NAMALWA (cell line): ENCODE results near the gene PSMD5.
A peak's percentile ranks its signal among the peaks of the same experiment; 100 is the strongest.

Experiments used
- DNase-seq: peaks from one replicate; pipeline ENCODE4 v3.0.0-alpha.2; 2015; ENCODE audit warnings: low spot score

Gene PSMD5

DNA sequence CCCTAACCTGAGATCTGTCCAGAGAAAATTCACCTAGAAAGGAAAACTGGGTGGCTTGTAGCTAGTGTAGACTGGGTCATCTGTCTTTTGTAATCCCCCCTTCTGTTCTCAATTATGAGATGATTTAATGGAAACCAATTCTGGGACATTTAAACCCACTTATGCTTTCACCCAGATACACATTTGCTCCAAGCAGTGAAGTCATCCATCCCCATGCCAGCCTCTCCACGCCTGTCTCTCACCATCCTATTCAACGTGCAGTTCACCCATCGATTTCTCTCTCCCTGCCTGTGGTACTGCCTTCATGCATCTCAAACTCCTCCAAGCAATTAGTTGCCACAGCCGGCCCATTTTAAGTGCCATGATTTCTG lies 32.5 kb upstream of the PSMD5 start:
- DNase-seq: no peak

DNA sequence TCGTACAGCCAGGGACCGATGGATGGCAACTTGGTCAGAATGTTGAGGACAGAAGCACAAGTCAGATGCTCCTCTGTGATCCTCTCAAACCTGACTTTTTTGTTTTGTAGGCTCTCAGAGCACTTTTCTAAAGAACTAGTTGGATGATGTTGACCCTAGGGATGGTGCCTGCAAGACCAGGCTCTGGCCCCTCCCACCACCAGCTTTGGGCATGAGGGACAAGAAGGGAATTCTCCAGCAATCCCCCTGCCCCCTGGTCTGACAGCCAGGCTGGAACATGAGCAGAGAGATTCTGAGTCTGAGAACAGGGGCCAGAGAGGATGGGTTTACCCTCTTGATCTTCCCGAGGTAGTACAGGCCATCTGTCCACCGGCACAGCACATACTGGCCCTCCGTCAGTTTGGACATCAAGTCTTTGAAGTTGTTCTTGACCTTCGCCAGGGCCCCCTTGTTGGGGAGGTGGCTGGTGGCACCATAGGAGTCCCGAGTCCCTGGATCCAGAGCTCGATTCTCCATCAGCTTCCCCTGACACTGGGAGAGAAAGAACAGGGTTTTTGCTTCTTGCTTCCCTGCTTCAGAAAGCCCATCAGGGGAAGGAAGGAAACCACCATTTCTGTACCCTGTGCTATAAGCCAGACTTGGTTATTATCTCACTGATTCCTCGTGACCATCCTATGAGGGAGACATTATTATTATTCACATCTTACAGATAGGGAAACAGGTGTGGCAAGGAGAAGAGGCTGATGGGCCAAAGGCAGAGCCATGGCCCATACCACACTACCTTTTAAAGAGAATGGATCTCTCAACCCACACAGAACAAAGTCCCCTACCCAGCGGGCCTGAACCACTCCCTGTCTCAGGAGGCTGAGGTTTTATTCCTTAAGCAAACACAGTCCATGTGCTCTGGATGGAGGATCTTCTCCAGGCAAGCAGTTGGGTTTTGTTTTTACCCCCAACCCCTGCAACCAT lies 31.8 kb upstream of the PSMD5 start:
- DNase-seq: no peak

- DNase-seq: no peak
These were observed 30.8 kb upstream of the PSMD5 start for GRCh38 chr9:120873512-120873911.

DNA sequence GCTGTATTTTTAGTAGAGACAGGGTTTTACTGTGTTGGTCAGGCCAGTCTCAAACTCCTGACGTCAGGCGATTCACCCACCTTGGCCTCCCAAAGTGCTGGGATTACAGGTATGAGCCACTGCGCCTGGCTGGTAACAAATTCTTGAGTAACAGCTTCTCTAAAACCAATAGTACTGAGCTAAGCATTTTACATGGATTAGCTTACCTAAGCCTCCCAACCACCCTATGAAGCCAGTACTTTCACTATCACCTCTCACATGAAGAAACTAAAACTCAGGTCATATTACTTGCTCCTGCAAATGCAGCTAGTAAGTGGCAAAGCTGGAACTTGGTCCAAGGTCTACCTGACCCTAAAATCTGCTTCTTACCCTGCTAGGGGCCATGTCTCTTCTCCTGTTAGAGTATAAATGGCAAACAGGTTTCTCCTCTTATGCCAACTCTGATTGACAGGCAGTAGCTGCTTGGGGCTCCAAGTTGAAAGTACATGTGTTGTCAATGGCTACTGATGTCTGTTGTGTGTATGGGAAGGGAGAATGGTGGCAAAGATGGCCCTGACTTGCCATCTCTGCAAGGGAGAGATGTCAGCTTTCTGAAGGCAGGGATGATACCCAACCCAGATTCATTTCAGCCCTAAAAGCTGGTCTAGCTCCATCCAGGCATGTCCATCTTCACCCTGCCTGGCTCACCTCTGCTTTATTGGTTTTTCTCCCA lies 30.2 kb upstream of the PSMD5 start:
- no peak for DNase-seq

DNA sequence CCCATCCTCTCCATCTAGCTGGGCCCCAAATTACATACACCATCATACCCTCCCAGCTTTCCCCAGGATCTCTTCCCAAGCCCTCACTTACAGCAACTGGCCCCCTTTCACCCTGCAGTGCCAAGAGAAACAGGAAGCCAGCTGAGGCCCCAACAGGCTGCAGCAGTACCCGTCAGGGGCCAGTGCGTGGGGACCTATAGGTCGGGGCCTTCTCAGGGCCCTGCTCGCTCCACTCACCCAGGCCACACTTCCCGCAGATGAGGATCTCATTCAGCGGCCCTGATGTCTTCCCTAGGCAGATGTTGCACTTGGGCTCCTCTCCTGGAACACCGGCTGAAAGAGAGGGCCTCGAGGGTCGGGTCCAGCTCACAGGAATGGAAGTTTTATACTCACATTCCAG lies 27.5 kb upstream of the PSMD5 start:
- no peak for DNase-seq

DNA sequence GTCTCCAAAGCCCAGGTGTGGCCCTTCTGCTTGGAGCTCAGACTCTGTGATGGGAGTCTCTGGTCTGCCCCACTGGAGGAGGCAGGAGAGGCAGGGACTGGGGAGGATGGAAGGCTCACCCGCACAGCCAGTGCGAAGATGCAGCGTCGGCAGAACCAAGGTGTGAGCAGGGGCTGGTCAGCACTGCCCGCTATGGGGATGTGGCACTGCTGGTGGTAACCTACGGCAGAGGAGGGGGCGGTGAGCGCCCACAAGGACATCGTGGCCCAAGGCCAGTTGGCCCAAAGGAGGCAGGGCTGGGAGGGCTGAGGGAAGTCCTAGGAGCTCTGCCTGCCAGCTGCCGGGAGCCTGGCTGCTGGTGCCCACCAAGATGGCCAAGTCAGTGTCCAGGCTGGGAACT lies 27.0 kb upstream of the PSMD5 start:
- DNase-seq: no peak

GRCh38 chr9:120869360-120869687 lies 26.6 kb upstream of the PSMD5 start:
- no peak for DNase-seq

- DNase-seq: peak; percentile 98
These were observed 26.1 kb upstream of the PSMD5 start for GRCh38 chr9:120868676-120869359.

DNA sequence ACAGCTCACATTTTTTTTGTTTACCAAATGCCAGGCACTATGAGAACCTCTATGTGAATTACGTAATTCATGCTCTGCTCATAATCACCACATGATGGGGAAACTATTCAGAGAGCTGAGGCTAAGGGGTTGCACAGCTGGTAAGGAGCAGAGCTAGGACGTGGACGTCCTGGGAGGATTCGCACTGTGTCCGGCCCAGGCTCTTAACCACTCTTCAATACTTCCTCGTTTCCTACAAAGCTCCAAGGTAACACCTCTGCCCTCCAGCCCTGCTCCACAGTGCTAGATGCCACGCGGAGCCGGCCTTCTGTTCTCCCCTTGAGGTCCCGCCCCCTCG lies 25.6 kb upstream of the PSMD5 start:
- DNase-seq: no peak

GRCh38 chr9:120867676-120868338 lies 25.1 kb upstream of the PSMD5 start:
- no peak for DNase-seq

DNA sequence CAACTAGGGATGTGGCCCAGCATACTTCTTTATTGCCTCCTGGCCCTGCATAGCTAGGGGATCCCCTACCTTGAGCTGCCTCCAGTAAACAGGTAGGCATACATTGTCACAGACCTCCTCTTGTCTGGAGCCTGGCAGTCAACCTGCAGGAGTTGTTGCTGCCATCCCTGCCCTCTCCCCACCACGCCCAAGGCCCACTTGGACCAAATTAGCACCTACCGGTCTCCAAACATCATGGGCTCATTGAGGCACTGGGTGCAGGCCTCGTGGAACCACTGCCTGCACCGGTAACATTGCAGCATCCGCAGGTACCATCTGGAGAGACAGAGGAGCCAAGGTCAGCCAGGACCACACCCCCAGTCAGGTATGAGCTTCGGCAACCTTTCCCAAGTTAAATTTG lies 23.9 kb upstream of the PSMD5 start:
- no peak for DNase-seq

DNA sequence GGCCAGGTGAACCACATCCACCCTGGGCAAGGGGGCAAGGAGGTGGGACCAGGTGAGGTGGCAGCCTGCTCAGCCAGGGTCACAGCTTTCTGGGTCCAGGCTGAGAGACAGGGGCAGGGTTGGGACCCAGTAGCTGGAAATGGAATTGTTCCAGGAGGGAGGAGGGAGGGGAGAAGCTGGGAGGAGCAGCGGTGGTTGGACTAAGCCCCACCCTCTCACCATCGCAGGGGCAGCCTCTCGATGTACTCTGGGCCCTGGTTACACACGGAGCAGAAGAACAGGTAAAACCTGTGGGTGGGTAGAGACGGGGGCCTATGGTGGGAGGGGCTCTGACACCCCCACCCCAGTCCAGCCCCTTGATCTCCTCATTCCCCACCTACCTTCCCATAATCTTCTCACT lies 23.1 kb upstream of the PSMD5 start:
- no peak for DNase-seq

DNA sequence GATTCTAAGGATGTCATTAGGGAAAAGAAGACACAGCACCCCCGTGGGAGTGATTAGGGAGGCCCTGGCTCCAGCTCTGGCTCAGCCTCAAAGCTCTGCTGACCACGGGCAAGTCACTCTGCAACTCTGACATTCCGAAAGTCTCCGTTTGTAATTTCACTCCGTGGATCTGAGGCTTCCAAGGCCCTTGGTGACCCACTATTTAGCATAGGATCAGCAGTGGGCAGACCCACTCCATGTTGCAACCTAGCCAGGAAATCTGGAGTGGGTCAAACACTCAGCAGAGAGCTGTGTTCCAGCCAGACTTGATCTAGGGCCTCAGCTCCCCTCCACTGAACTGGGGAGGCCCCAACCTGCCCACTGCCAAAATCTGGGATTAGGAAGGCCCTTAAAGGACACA lies 22.5 kb upstream of the PSMD5 start:
- no peak for DNase-seq

DNA sequence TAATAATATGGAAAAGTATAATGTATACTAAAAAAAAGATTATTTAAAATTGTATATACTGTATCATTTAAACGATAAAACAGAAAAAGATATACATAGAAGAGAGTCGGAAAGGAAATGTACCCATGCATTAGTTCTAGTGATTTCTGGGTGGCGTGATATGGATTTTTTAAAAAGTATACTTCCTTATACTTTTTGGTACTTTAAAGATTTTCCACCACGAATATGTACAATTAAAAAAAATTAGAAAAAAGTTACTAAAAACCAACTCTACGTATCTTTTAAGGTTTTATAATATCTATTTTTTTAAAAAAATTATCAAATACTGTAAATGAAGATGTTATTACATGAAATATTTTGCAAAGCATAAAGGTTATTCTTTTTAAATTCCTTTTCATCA lies 22.0 kb upstream of the PSMD5 start:
- no peak for DNase-seq

- no peak for DNase-seq
These were observed 21.1 kb upstream of the PSMD5 start for GRCh38 chr9:120863833-120864232.

DNA sequence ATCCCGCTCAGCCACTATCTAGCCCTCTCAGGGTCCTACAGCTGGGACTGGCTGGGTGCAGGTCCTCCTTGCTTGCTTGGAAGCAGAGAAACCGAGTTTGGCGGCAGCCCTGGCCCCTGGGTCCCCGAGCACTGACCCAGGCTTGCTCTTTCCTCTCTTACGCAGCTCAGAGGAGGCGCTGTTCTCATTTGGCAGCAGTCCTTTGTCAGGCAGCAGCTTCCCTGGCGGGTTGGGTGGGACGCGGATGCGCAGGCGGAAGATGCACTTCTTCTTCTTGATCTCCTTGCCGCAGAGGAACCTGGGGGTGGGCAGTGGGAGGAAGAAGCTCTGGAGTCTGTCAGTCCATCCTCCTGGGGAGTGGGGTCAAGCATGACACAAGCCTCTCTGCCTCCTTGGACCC lies 19.7 kb upstream of the PSMD5 start:
- no peak for DNase-seq

DNA sequence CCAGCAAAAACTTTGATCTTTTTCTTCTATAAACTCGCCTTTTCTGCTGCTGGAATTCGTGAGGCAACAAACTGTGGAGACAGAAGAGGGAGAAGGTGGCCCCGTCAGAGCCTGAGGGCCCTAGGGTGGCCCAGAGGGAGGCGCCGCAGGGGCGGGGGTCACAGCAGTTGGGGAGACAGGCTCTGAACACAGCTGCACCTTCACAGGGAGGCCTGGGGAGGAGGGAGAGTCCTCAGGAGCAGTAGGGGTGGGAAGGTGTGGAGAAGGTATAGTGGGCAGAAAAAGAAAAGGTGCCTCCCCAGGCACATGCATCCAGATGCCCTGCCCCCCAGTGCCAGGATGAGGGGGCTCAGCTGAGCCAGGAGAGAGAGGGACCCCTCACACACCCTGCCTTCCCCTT lies 19.2 kb upstream of the PSMD5 start:
- no peak for DNase-seq

GRCh38 chr9:120860083-120860482 lies 17.4 kb upstream of the PSMD5 start:
- no peak for DNase-seq

DNA sequence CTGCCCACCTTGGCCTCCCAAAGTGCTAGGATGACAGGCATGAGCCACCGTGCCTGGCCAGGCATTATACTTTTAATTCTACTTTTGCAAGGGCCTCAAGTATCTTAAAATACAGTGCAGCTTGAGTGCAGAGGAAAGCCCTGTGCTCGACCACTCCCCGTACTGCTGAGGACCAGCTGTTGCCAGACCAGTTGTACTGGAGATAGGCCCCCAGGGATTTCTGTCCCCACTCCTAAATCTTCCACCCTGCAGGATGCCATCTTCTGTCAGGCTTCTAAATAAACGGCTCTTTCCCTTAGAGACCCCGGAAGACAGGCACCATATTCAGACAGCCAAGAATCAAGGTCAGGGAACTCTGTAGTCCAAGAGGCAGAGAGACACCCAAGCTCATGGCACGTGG lies 16.6 kb upstream of the PSMD5 start:
- no peak for DNase-seq

DNA sequence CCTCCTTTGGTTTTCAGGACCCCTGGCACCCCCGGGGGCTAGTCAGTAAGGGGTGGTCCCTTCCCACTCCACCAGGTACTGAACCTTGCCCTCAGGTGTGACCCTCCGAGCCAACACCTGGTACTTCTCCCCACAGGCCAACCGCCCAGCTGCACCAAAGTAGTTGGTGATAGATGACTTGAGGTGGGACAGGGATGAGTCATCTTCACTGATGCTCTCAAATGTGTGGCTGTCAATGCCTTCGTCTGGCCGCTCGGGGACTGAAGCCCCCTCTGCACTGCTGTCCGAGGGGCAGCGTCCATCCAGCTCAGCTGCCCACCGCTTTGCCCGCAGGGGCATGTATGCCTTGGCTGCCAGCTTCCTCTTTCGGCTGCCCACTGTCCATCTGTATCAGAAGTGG lies 15.2 kb upstream of the PSMD5 start:
- DNase-seq: no peak

DNA sequence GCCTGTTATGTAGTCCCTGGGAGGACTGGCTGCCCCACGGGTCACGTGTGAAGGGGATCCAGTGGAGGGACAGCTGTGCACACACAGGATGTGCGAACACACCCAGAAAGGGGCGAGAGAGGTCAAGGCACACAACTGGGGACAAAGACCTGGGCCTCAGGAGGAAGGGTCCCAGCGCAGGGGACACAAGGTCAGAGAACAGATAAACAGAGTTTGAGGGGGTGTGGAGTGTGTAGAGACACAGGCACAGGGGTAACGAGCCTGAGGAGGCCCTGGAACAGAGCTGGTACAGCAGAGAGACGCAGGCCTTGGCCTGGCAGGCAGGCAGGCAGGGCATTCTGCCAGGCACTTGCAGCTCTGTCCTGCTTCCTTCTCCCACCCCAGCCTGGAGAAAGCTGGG lies 14.8 kb upstream of the PSMD5 start:
- DNase-seq: no peak

- no peak for DNase-seq
These were observed 14.0 kb upstream of the PSMD5 start for GRCh38 chr9:120856700-120857099.
